WTC11 (cell line): ENCODE measurements around the gene SPAG5. TPM values are rescaled to one million over a fixed set of nuclear protein-coding genes. Genes with fewer than 3 reads are reported as not detected.

Source experiments
- ATAC-seq: fragments of 200-7000 bp; cut with Tn5 transposase; 2 replicates; pipeline ENCODE4 v1.10.0; 2021; ENCODE audit warnings: mild to moderate bottlenecking, moderate library complexity
- CTCF ChIA-PET: fragments of 300-600 bp; sonication (Branson Sonifier 250); formaldehyde crosslinking; loops from one replicate; lab custom pipeline; 2021; ENCODE audit warnings: antibody characterized with exemption; lab: Charles Lee
- POLR2A ChIA-PET: fragments of 350-600 bp; sonication (Branson Sonifier 250); formaldehyde crosslinking; loops from one replicate; lab custom pipeline; 2021; ENCODE audit warnings: antibody characterized with exemption; lab: Charles Lee
- DNase-seq: peaks from one replicate; pipeline ENCODE4 v3.0.0; 2021; ENCODE audit warnings: low spot score
- H3K27ac Mint-ChIP-seq: 2 replicates; pipeline ENCODE4 v1.8.0; 2021; ENCODE audit warnings: mixed read lengths
- H3K27me3 Mint-ChIP-seq: 2 replicates; pipeline ENCODE4 v1.8.0; 2021; ENCODE audit warnings: low read depth, mild to moderate bottlenecking, moderate library complexity, mixed read lengths
- H3K36me3 Mint-ChIP-seq: 2 replicates; pipeline ENCODE4 v1.8.0; 2021; ENCODE audit warnings: mixed read lengths
- H3K4me1 Mint-ChIP-seq: 2 replicates; pipeline ENCODE4 v1.8.0; 2022; ENCODE audit warnings: mixed read lengths
- H3K4me3 Mint-ChIP-seq: 2 replicates; pipeline ENCODE4 v1.8.0; 2021; ENCODE audit warnings: mild to moderate bottlenecking, moderate library complexity, mixed read lengths
- H3K9me3 Mint-ChIP-seq: 2 replicates; pipeline ENCODE4 v1.8.0; 2021; ENCODE audit warnings: mixed read lengths
- ATF3 ChIP-seq: sonication (generic); formaldehyde crosslinking; conservative IDR thresholded peaks from 2 replicates; pipeline ENCODE4 v1.8.1; 2022; ENCODE audit warnings: mild to moderate bottlenecking, missing genetic modification reagents
- EMX1 ChIP-seq: fragments of 250-450 bp; sonication (Bioruptor Pico); IDR thresholded peaks from 2 replicates; pipeline ENCODE4 v1.8.0; 2021; ENCODE audit warnings: mild to moderate bottlenecking
- FOXK1 ChIP-seq: sonication (generic); formaldehyde crosslinking; IDR thresholded peaks from 2 replicates; pipeline ENCODE4 v1.8.0; 2022; ENCODE audit warnings: mild to moderate bottlenecking, moderate library complexity, missing genetic modification reagents
- GABPB1 ChIP-seq: sonication (generic); formaldehyde crosslinking; IDR thresholded peaks from 2 replicates; pipeline ENCODE4 v1.8.1; 2023; ENCODE audit warnings: mild to moderate bottlenecking, missing genetic modification reagents
- HMGA2 ChIP-seq: fragments of 250-450 bp; sonication (Bioruptor Pico); IDR thresholded peaks from 2 replicates; pipeline ENCODE4 v1.4.0; 2021; ENCODE audit warnings: mild to moderate bottlenecking, moderate library complexity
- HMGXB4 ChIP-seq: sonication (generic); formaldehyde crosslinking; IDR thresholded peaks from 2 replicates; pipeline ENCODE4 v1.8.1; 2023; ENCODE audit warnings: mild to moderate bottlenecking, moderate library complexity, missing genetic modification reagents
- IRF1 ChIP-seq: sonication (generic); formaldehyde crosslinking; IDR thresholded peaks from 2 replicates; pipeline ENCODE4 v1.8.0; 2023; ENCODE audit warnings: missing genetic modification reagents
- JAZF1 ChIP-seq: fragments of 250-450 bp; sonication (Bioruptor Pico); IDR thresholded peaks from 2 replicates; pipeline ENCODE4 v1.9.0; 2021; ENCODE audit warnings: moderate library complexity, mild to moderate bottlenecking, inconsistent platforms
- MLX ChIP-seq: sonication (generic); formaldehyde crosslinking; IDR thresholded peaks from 2 replicates; pipeline ENCODE4 v1.8.1; 2023; ENCODE audit warnings: mild to moderate bottlenecking, missing genetic modification reagents, moderate library complexity
- NFATC4 ChIP-seq: fragments of 250-450 bp; sonication (Bioruptor Pico); IDR thresholded peaks from 2 replicates; pipeline ENCODE4 v1.9.0; 2021; ENCODE audit warnings: mild to moderate bottlenecking
- NFYB ChIP-seq: sonication (generic); formaldehyde crosslinking; conservative IDR thresholded peaks from 2 replicates; pipeline ENCODE4 v1.8.0; 2022; ENCODE audit warnings: low read depth, missing genetic modification reagents
- NR3C1 ChIP-seq: sonication (generic); formaldehyde crosslinking; conservative IDR thresholded peaks from 2 replicates; pipeline ENCODE4 v1.8.1; 2023; ENCODE audit warnings: low read depth, mild to moderate bottlenecking, missing genetic modification reagents
- PRDM15 ChIP-seq: sonication (generic); formaldehyde crosslinking; IDR thresholded peaks from 2 replicates; pipeline ENCODE4 v1.8.0; 2022; ENCODE audit warnings: missing genetic modification reagents
- SMAD3 ChIP-seq: sonication (generic); formaldehyde crosslinking; IDR thresholded peaks from 2 replicates; pipeline ENCODE4 v1.8.0; 2022; ENCODE audit warnings: missing genetic modification reagents, mild to moderate bottlenecking, borderline replicate concordance
- ZBTB21 ChIP-seq: sonication (generic); formaldehyde crosslinking; IDR thresholded peaks from 2 replicates; pipeline ENCODE4 v1.8.1; 2023; ENCODE audit warnings: mild to moderate bottlenecking, missing genetic modification reagents, borderline replicate concordance
- ZNF138 ChIP-seq: sonication (generic); formaldehyde crosslinking; conservative IDR thresholded peaks from 2 replicates; pipeline ENCODE4 v1.8.1; 2022; ENCODE audit warnings: mild to moderate bottlenecking, moderate library complexity, missing genetic modification reagents
- ZNF219 ChIP-seq: sonication (generic); formaldehyde crosslinking; IDR thresholded peaks from 2 replicates; pipeline ENCODE4 v1.8.0; 2023; ENCODE audit warnings: missing genetic modification reagents, mild to moderate bottlenecking, borderline replicate concordance
- ZNF281 ChIP-seq: sonication (generic); formaldehyde crosslinking; IDR thresholded peaks from 2 replicates; pipeline ENCODE4 v1.8.0; 2023; ENCODE audit warnings: mild to moderate bottlenecking, missing genetic modification reagents
- ZNF423 ChIP-seq: fragments of 250-450 bp; sonication (Bioruptor Pico); IDR thresholded peaks from 2 replicates; pipeline ENCODE4 v2.1.2; 2022; ENCODE audit warnings: mild to moderate bottlenecking, moderate library complexity
- ZNF671 ChIP-seq: fragments of 250-450 bp; sonication (Bioruptor Pico); IDR thresholded peaks from 2 replicates; pipeline ENCODE4 v1.8.0; 2021; ENCODE audit warnings: mild to moderate bottlenecking
- total RNA-seq: library from RNA; stranded (reverse); gene quantifications from 3 replicates; pipeline ENCODE4 v1.2.3, GENCODE V29; 2021

The SPAG5 gene
- total RNA-seq, 1 experiment from 2014 or later = 146 TPM

GRCh38 chr17:28544402-28545140 lies 54.3 kb downstream of the SPAG5 start:
- no peak overlapping the region for H3K4me3 Mint-ChIP-seq
- ATAC-seq (peak; percentile 6; the same call in 1 of the 2 replicates), DNase-seq (no peak)
- H3K4me1 Mint-ChIP-seq = peaks cover 25% of the 10 kb centered on the region
- H3K27me3 Mint-ChIP-seq = no peaks in the 10 kb centered on the region
- TF ChIP-seq SMAD3 (CRISPR knock-in tag) (no peak), PRDM15 (peak; percentile 74)
- POLR2A ChIA-PET = no interaction called here
- CTCF ChIA-PET = interaction anchor here (0.7 to 5.2 kb wide), 4 partner anchors 32 to 165 kb away, joined by 3 to 26 read pairs (median 4); partner anchors contain the start of gene ALDOC
- H3K36me3 Mint-ChIP-seq = no peaks in the 10 kb centered on the region
- no peaks in the 10 kb centered on the region for H3K9me3 Mint-ChIP-seq
- peak overlapping the region; percentile 38 for H3K27ac Mint-ChIP-seq

GRCh38 chr17:28541439-28541838 lies 57.4 kb downstream of the SPAG5 start:
- Mint-ChIP-seq H3K27ac (no peak overlapping the region), H3K9me3 (no peaks in the 10 kb centered on the region), H3K4me3 (no peak overlapping the region), H3K4me1 (peaks cover 16% of the 10 kb centered on the region), H3K36me3 (no peaks in the 10 kb centered on the region), H3K27me3 (no peaks in the 10 kb centered on the region)
- ATAC-seq = no peak
- DNase-seq = no peak
- ChIA-PET POLR2A (no interaction called here), CTCF (interaction anchor here (0.6 to 3.7 kb wide), 8 partner anchors 9 to 157 kb away, joined by 3 to 42 read pairs (median 4); no protein-coding TSS in a partner anchor)
- TF ChIP-seq ZNF219 (CRISPR knock-in tag) (no peak), ZNF281 (no peak), SMAD3 (CRISPR knock-in tag) (no peak), IRF1 (CRISPR knock-in tag) (no peak), FOXK1 (CRISPR knock-in tag) (no peak), ZNF423 (no peak), JAZF1 (CRISPR knock-in tag) (no peak), ATF3 (no peak), ZBTB21 (no peak), MLX (CRISPR knock-in tag) (no peak), EMX1 (CRISPR knock-in tag) (no peak), NFYB (no peak), HMGXB4 (CRISPR knock-in tag) (no peak), NR3C1 (no peak), ZNF138 (no peak), GABPB1 (no peak), ZNF671 (CRISPR knock-in tag) (no peak), HMGA2 (CRISPR knock-in tag) (no peak), NFATC4 (CRISPR knock-in tag) (no peak)
